Measurements from ENCODE around the gene RTN4IP1. TPM values are rescaled to one million over a fixed set of nuclear protein-coding genes. Genes with fewer than 3 reads are reported as not detected.
A peak's percentile ranks its signal among the peaks of the same experiment; 100 is the strongest.

Gene RTN4IP1
- 1 to 10 TPM in 3 of 4 donors, not detected in 1; 2.0 to 5.9 (median 5.8) TPM for total RNA-seq

- no peak for TF ChIP-seq CTCF (IDR thresholded peaks at IDR 0.05)
- peak in 1 of 2 donors; percentile 24 for TF ChIP-seq POLR2A (IDR thresholded peaks at IDR 0.05)
- intact Hi-C loops (cut with DNase I; ENCODE audit: low total_unique reads): no loop called here
- Histone ChIP-seq H3K36me3 (no peaks in the 10 kb centered on the region), H3K27ac (peak within 1 kb of the TSS; percentile 66 to 73), H3K4me1 (no peaks in the 10 kb centered on the region), H3K4me3 (peak within 1 kb of the TSS; percentile 72 to 82), H3K9me3 (no peaks in the 10 kb centered on the region), H3K27me3 (no peaks in the 10 kb centered on the region)
- DNase-seq: peak; percentile 87 to 89
Measured at GRCh38 chr6:106629103-106629858, at the start of gene RTN4IP1, which contains the start of gene QRSL1. Gene RTN4IP1 (minus strand): TSS chr6:106629498. CDS start chr6:106629021, 477 bp downstream. Gene QRSL1 (plus strand): TSS chr6:106629578. CDS start chr6:106629682, 104 bp downstream.

GRCh38 chr6:106677282-106677681 lies 48.0 kb upstream of the RTN4IP1 start:
- no peaks in the 10 kb centered on the region for H3K9me3 ChIP-seq
- no peaks in the 10 kb centered on the region for H3K4me1 ChIP-seq
- no peak overlapping the region for H3K4me3 ChIP-seq
- no peak for DNase-seq
- H3K27me3 ChIP-seq: no peaks in the 10 kb centered on the region
- no peak overlapping the region for H3K27ac ChIP-seq
- intact Hi-C loops (cut with DNase I; ENCODE audit: low total_unique reads): no loop called here
- no peak for TF ChIP-seq CTCF (IDR thresholded peaks at IDR 0.05)
- no peak for TF ChIP-seq POLR2A (IDR thresholded peaks at IDR 0.05)
- H3K36me3 ChIP-seq: no peaks in the 10 kb centered on the region

- no peaks in the 10 kb centered on the region for H3K27me3 ChIP-seq
- no peak for TF ChIP-seq POLR2A (IDR thresholded peaks at IDR 0.05)
- TF ChIP-seq CTCF (IDR thresholded peaks at IDR 0.05): no peak
- no peaks in the 10 kb centered on the region for H3K9me3 ChIP-seq
- intact Hi-C loops (cut with DNase I; ENCODE audit: low total_unique reads): no loop called here
- no peak for DNase-seq
- no peak overlapping the region for H3K4me3 ChIP-seq
- no peaks in the 10 kb centered on the region for H3K4me1 ChIP-seq
- no peak overlapping the region for H3K27ac ChIP-seq
- H3K36me3 ChIP-seq: no peaks in the 10 kb centered on the region
Measured at GRCh38 chr6:106674541-106675229, 45.4 kb upstream of the RTN4IP1 start.

- Histone ChIP-seq H3K4me1 (no peaks in the 10 kb centered on the region), H3K36me3 (no peaks in the 10 kb centered on the region), H3K9me3 (no peaks in the 10 kb centered on the region), H3K27me3 (no peaks in the 10 kb centered on the region), H3K27ac (no peak overlapping the region), H3K4me3 (no peak overlapping the region)
- TF ChIP-seq CTCF (IDR thresholded peaks at IDR 0.05): no peak
- TF ChIP-seq POLR2A (IDR thresholded peaks at IDR 0.05): no peak
- intact Hi-C loops (cut with DNase I; ENCODE audit: low total_unique reads): no loop called here
- DNase-seq: no peak
Measured at GRCh38 chr6:106671651-106672050, 42.4 kb upstream of the RTN4IP1 start.

- intact Hi-C loops (cut with DNase I; ENCODE audit: low total_unique reads): no loop called here
- H3K4me3 ChIP-seq: no peak overlapping the region
- no peaks in the 10 kb centered on the region for H3K36me3 ChIP-seq
- DNase-seq: no peak
- H3K27ac ChIP-seq: no peak overlapping the region
- H3K27me3 ChIP-seq: no peaks in the 10 kb centered on the region
- no peaks in the 10 kb centered on the region for H3K4me1 ChIP-seq
- TF ChIP-seq CTCF (IDR thresholded peaks at IDR 0.05) (no peak), POLR2A (IDR thresholded peaks at IDR 0.05) (no peak)
- no peaks in the 10 kb centered on the region for H3K9me3 ChIP-seq
Measured at GRCh38 chr6:106670236-106670635, 40.9 kb upstream of the RTN4IP1 start.
